Thoracic aorta (tissue), 2 donors: ENCODE data around the gene ZNF385D. TPM values are rescaled to one million over a fixed set of nuclear protein-coding genes. Genes with fewer than 3 reads are reported as not detected.

Experiments used
- ATAC-seq: fragments of 150-250 bp; one replicate; pipeline ENCODE4 v1.8.0; 2017; ENCODE audit warnings: low read depth; ENCODE audit not compliant: insufficient number of reproducible peaks, low FRiP score
- DNase-seq: peaks from one replicate; pipeline ENCODE4 v3.0.0-alpha.2; 2020; ENCODE audit warnings: low spot score
- H3K27ac ChIP-seq, 2 donors: fragments of 200-600 bp; sonication (generic); 1 replicate in 1 of 2; 2 replicates in 1 of 2; pipeline ENCODE4 v1.5.1; 2016; ENCODE audit warnings: mild to moderate bottlenecking in 2 of 2, moderate library complexity in 2 of 2
- H3K27me3 ChIP-seq: fragments of 200-600 bp; sonication (generic); replicated peaks from 2 replicates; pipeline ENCODE4 v1.6.0; 2016; ENCODE audit warnings: mild to moderate bottlenecking; ENCODE audit not compliant: insufficient read depth
- H3K36me3 ChIP-seq: fragments of 200-600 bp; sonication (generic); one replicate; pipeline ENCODE4 v1.5.1; 2016
- H3K4me1 ChIP-seq, 2 donors: fragments of 200-600 bp; sonication (generic); 1 replicate in 1 of 2; 2 replicates in 1 of 2; pipeline versions ENCODE4 v1.5.1 to v1.6.0; 2016; ENCODE audit warnings: low read depth in 2 of 2, mild to moderate bottlenecking in 1 of 2; ENCODE audit not compliant: control insufficient read depth in 1 of 2
- H3K4me3 ChIP-seq: fragments of 200-600 bp; sonication (generic); 2 replicates; pipeline ENCODE4 v1.5.1; 2016; ENCODE audit warnings: mild to moderate bottlenecking
- H3K9me3 ChIP-seq: fragments of 200-600 bp; sonication (generic); 2 replicates; pipeline ENCODE4 v1.5.1; 2016
- CTCF ChIP-seq: fragments of 200-600 bp; sonication (generic); IDR thresholded peaks from one replicate; pipeline ENCODE4 v1.5.1; 2019; ENCODE audit warnings: antibody characterized with exemption
- total RNA-seq, 2 donors: library from RNA; depleted of rRNA; stranded (reverse); fragments of >200 nt; gene quantifications; one replicate each; pipeline versions ENCODE4 v1.1.0 to v1.2.3, GENCODE V29; 2016

The ZNF385D gene
- total RNA-seq, 2 donors from 2014 or later, result 15.8 to 81.3 TPM

GRCh38 chr3:21751886-21752285, 876 bp upstream of the ZNF385D start:
- ATAC-seq (no peak), DNase-seq (no peak)
- Histone ChIP-seq H3K4me3 (peak overlapping the region; percentile 80), H3K9me3 (no peaks in the 10 kb centered on the region), H3K27ac (peak overlapping the region; percentile 73 to 85), H3K36me3 (no peaks in the 10 kb centered on the region), H3K27me3 (no peaks in the 10 kb centered on the region), H3K4me1 (peaks cover 3 to 7% of the 10 kb centered on the region in 2 donors)
- TF ChIP-seq CTCF, result no peak

- DNase-seq, result no peak
- Histone ChIP-seq H3K4me1 (peaks cover 3 to 11% of the 10 kb centered on the region in 2 donors), H3K9me3 (no peaks in the 10 kb centered on the region), H3K4me3 (peak overlapping the region; percentile 80), H3K36me3 (no peaks in the 10 kb centered on the region), H3K27me3 (no peaks in the 10 kb centered on the region), H3K27ac (peak overlapping the region; percentile 73 to 85)
- TF ChIP-seq CTCF, result no peak
- ATAC-seq, result no peak
Measured at GRCh38 chr3:21750080-21750696, 822 bp downstream of the ZNF385D start.

GRCh38 chr3:21747966-21748555, 2.9 kb downstream of the ZNF385D start:
- TF ChIP-seq CTCF, result no peak
- no peaks in the 10 kb centered on the region for H3K9me3 ChIP-seq
- H3K36me3 ChIP-seq, result no peaks in the 10 kb centered on the region
- H3K4me3 ChIP-seq, result peak overlapping the region; percentile 80
- H3K27ac ChIP-seq, result peak overlapping the region; percentile 34 to 85
- peaks cover 8 to 30% of the 10 kb centered on the region in 2 donors for H3K4me1 ChIP-seq
- no peak for ATAC-seq
- H3K27me3 ChIP-seq, result no peaks in the 10 kb centered on the region
- DNase-seq, result no peak

GRCh38 chr3:21747376-21747775, 3.6 kb downstream of the ZNF385D start:
- no peak for TF ChIP-seq CTCF
- no peaks in the 10 kb centered on the region for H3K27me3 ChIP-seq
- no peak for DNase-seq
- no peaks in the 10 kb centered on the region for H3K36me3 ChIP-seq
- peak overlapping the region; percentile 80 for H3K4me3 ChIP-seq
- ATAC-seq, result no peak
- no peaks in the 10 kb centered on the region for H3K9me3 ChIP-seq
- peaks cover 6 to 34% of the 10 kb centered on the region in 2 donors for H3K4me1 ChIP-seq
- peak overlapping the region; percentile 34 to 85 for H3K27ac ChIP-seq

DNA sequence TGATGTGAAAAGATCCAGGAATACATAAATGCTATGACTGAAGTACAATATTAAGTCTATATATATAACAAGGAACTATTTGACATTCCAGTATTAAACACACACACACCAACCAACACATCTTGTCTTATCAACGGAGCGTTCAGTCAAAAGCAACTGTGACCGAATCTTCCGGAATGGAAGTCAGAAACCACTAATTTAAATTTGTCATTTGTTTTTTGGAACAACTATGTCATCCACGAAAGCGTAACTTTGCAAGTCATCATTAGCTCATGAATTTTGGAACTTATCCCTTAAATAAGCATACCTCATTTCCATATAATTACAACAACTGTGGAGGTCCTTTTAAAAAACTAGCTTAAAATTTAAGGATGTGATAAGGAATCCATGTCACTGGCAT, 5.0 kb downstream of the ZNF385D start:
- ATAC-seq (no peak), DNase-seq (no peak)
- peak overlapping the region; percentile 80 for H3K4me3 ChIP-seq
- H3K27ac ChIP-seq, result peak overlapping the region; percentile 34 to 85
- no peaks in the 10 kb centered on the region for H3K9me3 ChIP-seq
- no peaks in the 10 kb centered on the region for H3K27me3 ChIP-seq
- peaks cover 5 to 41% of the 10 kb centered on the region in 2 donors for H3K4me1 ChIP-seq
- no peaks in the 10 kb centered on the region for H3K36me3 ChIP-seq
- TF ChIP-seq CTCF, result no peak
